Duodenal mucosa (tissue), 2 donors: Measurements from ENCODE around the gene SCAMP5.

ENCODE experiments used
- H3K27ac ChIP-seq: one replicate; pipeline ENCODE4 v1.7.0; 2013; ENCODE audit warnings: low read depth, low read length
- H3K27me3 ChIP-seq, 2 donors: one replicate each; pipeline ENCODE4 v1.7.0; 2013; ENCODE audit warnings: low read length in 2 of 2, control low read depth in 1 of 2; ENCODE audit not compliant: insufficient read depth in 2 of 2, control insufficient read depth in 1 of 2
- H3K36me3 ChIP-seq, 2 donors: one replicate each; pipeline ENCODE4 v1.7.0; 2013; ENCODE audit warnings: low read length in 2 of 2, control low read depth in 1 of 2; ENCODE audit not compliant: insufficient read depth in 2 of 2, control insufficient read depth in 1 of 2
- H3K4me1 ChIP-seq, 2 donors: one replicate each; pipeline ENCODE4 v1.7.0; 2013; ENCODE audit warnings: low read length in 2 of 2, control low read depth in 1 of 2; ENCODE audit not compliant: insufficient read depth in 2 of 2, control insufficient read depth in 1 of 2
- H3K4me3 ChIP-seq, 2 donors: one replicate each; pipeline ENCODE4 v1.7.0; 2013; ENCODE audit warnings: low read length in 2 of 2, low read depth in 1 of 2
- H3K9ac ChIP-seq, 2 donors: one replicate each; pipeline ENCODE4 v1.7.0; 2013; ENCODE audit warnings: low read length in 2 of 2, low read depth in 1 of 2
- H3K9me3 ChIP-seq, 2 donors: one replicate each; pipeline ENCODE4 v1.7.0; 2013; ENCODE audit warnings: low read length in 2 of 2, control low read depth in 1 of 2; ENCODE audit not compliant: control insufficient read depth in 1 of 2

The SCAMP5 gene

GRCh38 chr15:74958320-74958907, 36.9 kb upstream of the SCAMP5 start:
- Histone ChIP-seq H3K9ac (peak overlapping the region; percentile 61 to 94), H3K36me3 (no peaks in the 10 kb centered on the region), H3K9me3 (no peaks in the 10 kb centered on the region), H3K27me3 (peaks cover 6 to 8% of the 10 kb centered on the region in 2 donors), H3K4me3 (peak overlapping the region; percentile 77 to 94), H3K27ac (no peak overlapping the region), H3K4me1 (peaks cover 40 to 43% of the 10 kb centered on the region in 2 donors)

DNA sequence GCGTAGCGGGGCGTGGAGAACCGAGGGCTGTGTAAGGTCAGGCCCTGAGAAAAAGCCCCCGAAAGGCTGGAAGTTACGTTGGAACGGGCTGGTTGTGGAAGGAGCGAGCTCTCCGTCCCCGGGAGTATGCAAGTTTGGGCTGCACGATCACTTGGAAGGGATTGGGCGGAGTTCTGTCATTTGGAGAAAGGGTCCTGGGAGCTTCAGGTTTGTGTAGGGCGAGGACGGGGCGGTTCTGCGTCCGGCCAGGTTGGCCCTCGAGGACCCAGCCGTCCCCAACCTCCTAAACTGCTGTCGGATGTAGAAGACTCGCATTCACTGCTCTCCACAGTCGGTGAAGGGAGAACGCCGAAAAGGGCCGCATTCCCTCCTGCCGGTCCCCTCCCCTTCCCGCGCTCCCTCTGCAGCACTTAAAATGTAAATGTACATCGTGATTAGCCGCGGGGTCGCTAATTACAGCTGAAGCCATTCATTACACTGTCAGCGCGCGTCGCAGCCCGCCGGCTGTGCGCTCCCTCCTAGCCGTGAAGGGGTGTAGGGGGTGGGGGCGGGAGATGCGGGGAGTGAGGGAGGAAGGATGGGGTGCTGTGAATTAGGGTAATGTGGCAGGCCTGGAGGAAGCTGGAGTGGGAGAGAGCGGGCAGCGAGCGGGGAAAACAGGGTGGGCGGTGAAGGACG, 36.3 kb upstream of the SCAMP5 start:
- H3K27ac ChIP-seq = no peak overlapping the region
- H3K4me3 ChIP-seq = peak overlapping the region; percentile 77 to 94
- no peaks in the 10 kb centered on the region for H3K9me3 ChIP-seq
- H3K36me3 ChIP-seq = no peaks in the 10 kb centered on the region
- H3K4me1 ChIP-seq = peaks cover 38 to 42% of the 10 kb centered on the region in 2 donors
- peak overlapping the region; percentile 61 to 94 for H3K9ac ChIP-seq
- H3K27me3 ChIP-seq = peaks cover 6 to 8% of the 10 kb centered on the region in 2 donors

- Histone ChIP-seq H3K9me3 (no peaks in the 10 kb centered on the region), H3K27me3 (peaks cover 6 to 8% of the 10 kb centered on the region in 2 donors), H3K27ac (no peak overlapping the region), H3K4me3 (peak overlapping the region in 1 of 2 donors; percentile 94), H3K4me1 (peaks cover 33 to 37% of the 10 kb centered on the region in 2 donors), H3K9ac (peak overlapping the region in 1 of 2 donors; percentile 94), H3K36me3 (no peaks in the 10 kb centered on the region)
These were observed 35.8 kb upstream of the SCAMP5 start for GRCh38 chr15:74959586-74959939.

DNA sequence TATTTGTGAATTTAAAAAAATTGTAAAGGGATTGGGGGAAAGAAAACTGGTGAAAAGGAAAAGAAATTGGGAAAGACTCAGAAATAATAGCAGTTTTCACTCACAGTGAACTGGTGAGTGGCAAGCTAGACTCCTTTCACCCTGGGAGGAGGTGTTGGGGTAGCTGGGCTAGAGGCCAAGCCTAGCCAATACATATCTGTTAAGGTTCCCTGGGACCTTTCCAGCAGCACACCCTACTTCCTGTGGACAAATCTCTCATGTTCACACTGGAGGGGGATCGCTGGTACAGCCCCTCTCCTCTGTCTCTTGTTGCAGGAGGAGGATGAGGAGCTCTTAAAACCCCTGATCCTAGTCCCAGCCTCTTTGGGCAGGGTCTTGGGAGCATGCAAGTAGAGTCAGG, 35.1 kb upstream of the SCAMP5 start:
- Histone ChIP-seq H3K36me3 (no peaks in the 10 kb centered on the region), H3K27me3 (peaks cover 6 to 8% of the 10 kb centered on the region in 2 donors), H3K27ac (no peak overlapping the region), H3K9ac (no peak overlapping the region), H3K4me1 (peaks cover 26 to 30% of the 10 kb centered on the region in 2 donors), H3K9me3 (no peaks in the 10 kb centered on the region), H3K4me3 (no peak overlapping the region)

GRCh38 chr15:74960995-74961588, 34.3 kb upstream of the SCAMP5 start:
- Histone ChIP-seq H3K9ac (no peak overlapping the region), H3K9me3 (no peaks in the 10 kb centered on the region), H3K4me1 (peaks cover 19 to 22% of the 10 kb centered on the region in 2 donors), H3K27me3 (peaks cover 6 to 8% of the 10 kb centered on the region in 2 donors), H3K27ac (no peak overlapping the region), H3K4me3 (no peak overlapping the region), H3K36me3 (no peaks in the 10 kb centered on the region)

DNA sequence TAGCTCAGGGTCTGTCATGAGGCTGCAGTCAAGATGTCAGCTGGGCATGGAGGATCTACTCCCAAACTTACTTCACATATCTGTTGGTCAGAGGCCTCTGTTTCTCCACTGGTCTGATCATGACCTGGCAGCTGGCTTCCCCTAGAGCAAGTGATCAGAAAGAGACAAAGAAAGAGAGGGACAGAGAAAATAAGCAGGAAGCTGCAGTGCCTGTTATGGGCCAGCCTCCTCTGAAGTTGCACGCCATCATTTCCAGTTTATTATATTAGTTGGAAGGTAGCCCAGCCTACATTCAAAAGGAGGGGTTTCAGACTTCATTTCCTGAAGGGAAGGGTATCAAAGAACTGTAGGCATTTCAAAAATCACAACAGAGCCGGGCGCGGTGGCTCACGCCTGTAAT, 33.7 kb upstream of the SCAMP5 start:
- H3K4me1 ChIP-seq = peaks cover 19 to 20% of the 10 kb centered on the region in 2 donors
- H3K27ac ChIP-seq = no peak overlapping the region
- no peaks in the 10 kb centered on the region for H3K9me3 ChIP-seq
- H3K4me3 ChIP-seq = no peak overlapping the region
- no peak overlapping the region for H3K9ac ChIP-seq
- no peaks in the 10 kb centered on the region for H3K36me3 ChIP-seq
- H3K27me3 ChIP-seq = peaks cover 6 to 8% of the 10 kb centered on the region in 2 donors

DNA sequence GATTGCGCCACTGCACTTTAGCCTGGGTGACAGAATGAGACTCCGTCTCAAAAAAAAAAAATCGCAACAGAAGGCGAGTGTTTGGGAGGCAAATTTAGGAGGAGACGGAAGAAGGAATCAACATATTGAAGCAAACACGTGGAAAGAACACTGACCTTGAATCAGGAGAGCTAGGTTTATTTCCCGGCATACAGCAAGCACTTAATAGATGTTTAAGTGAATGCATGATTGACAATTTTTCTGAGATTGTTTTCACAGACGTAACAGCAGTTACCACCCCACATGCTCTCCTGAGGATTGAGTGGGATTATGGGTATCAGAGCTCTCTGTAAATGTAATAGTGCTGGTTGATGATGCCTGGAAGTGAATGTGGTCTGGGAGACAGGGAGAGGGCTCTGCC, 33.1 kb upstream of the SCAMP5 start:
- Histone ChIP-seq H3K27ac (no peak overlapping the region), H3K4me1 (peaks cover 18 to 19% of the 10 kb centered on the region in 2 donors), H3K27me3 (peaks cover 6 to 8% of the 10 kb centered on the region in 2 donors), H3K36me3 (no peaks in the 10 kb centered on the region), H3K4me3 (no peak overlapping the region), H3K9me3 (no peaks in the 10 kb centered on the region), H3K9ac (no peak overlapping the region)

DNA sequence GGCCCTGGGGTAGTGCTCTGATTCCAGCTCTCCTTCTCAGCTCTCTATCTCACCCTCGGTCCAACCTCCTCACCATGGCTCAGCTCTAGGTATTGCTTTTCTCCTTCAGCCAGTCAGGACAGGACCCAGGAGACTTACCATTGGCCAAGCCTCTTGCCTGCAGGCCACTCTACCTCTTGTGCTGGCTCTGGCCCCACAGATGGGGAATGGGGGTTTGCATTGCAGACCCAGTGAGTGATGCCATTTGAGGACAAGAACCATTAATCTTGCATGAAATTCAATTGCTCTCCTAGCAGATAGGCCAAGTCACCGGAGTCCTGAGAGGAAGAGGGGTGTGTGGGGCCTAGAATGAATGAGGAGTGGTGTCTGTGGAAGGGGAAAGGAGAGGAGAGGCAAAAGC, 32.7 kb upstream of the SCAMP5 start:
- Histone ChIP-seq H3K9ac (no peak overlapping the region), H3K4me3 (no peak overlapping the region), H3K27ac (no peak overlapping the region), H3K27me3 (peaks cover 6 to 8% of the 10 kb centered on the region in 2 donors), H3K4me1 (peaks cover 13 to 14% of the 10 kb centered on the region in 2 donors), H3K36me3 (no peaks in the 10 kb centered on the region), H3K9me3 (no peaks in the 10 kb centered on the region)

- Histone ChIP-seq H3K27ac (no peak overlapping the region), H3K4me3 (no peak overlapping the region), H3K4me1 (peaks cover 10 to 13% of the 10 kb centered on the region in 2 donors), H3K27me3 (peaks cover 6 to 8% of the 10 kb centered on the region in 2 donors), H3K9me3 (no peaks in the 10 kb centered on the region), H3K9ac (no peak overlapping the region), H3K36me3 (no peaks in the 10 kb centered on the region)
These were observed 32.1 kb upstream of the SCAMP5 start for GRCh38 chr15:74963213-74963612.

- H3K27me3 ChIP-seq = no peaks in the 10 kb centered on the region
- no peaks in the 10 kb centered on the region for H3K36me3 ChIP-seq
- H3K4me3 ChIP-seq = no peak overlapping the region
- no peak overlapping the region for H3K9ac ChIP-seq
- H3K27ac ChIP-seq = no peak overlapping the region
- no peaks in the 10 kb centered on the region for H3K9me3 ChIP-seq
- H3K4me1 ChIP-seq = peaks cover 0 to 6% of the 10 kb centered on the region in 2 donors
These were observed 30.6 kb upstream of the SCAMP5 start for GRCh38 chr15:74964794-74965193.
